Measurements from ENCODE around the gene HTRA3.

HTRA3 gene

GRCh38 chr4:8235686-8236085 is 33.9 kb upstream of the HTRA3 start:
- no peak for ATAC-seq
- TF ChIP-seq, protein P1, sequence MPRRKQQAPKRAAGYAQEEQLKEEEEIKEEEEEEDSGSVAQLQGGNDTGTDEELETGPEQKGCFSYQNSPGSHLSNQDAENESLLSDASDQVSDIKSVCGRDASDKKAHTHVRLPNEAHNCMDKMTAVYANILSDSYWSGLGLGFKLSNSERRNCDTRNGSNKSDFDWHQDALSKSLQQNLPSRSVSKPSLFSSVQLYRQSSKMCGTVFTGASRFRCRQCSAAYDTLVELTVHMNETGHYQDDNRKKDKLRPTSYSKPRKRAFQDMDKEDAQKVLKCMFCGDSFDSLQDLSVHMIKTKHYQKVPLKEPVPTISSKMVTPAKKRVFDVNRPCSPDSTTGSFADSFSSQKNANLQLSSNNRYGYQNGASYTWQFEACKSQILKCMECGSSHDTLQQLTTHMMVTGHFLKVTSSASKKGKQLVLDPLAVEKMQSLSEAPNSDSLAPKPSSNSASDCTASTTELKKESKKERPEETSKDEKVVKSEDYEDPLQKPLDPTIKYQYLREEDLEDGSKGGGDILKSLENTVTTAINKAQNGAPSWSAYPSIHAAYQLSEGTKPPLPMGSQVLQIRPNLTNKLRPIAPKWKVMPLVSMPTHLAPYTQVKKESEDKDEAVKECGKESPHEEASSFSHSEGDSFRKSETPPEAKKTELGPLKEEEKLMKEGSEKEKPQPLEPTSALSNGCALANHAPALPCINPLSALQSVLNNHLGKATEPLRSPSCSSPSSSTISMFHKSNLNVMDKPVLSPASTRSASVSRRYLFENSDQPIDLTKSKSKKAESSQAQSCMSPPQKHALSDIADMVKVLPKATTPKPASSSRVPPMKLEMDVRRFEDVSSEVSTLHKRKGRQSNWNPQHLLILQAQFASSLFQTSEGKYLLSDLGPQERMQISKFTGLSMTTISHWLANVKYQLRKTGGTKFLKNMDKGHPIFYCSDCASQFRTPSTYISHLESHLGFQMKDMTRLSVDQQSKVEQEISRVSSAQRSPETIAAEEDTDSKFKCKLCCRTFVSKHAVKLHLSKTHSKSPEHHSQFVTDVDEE (CRISPR knock-in tag; IDR thresholded peaks at IDR 0.05), result no peak
- no peak for TF ChIP-seq ZNF565 (CRISPR knock-in tag; conservative IDR thresholded peaks at IDR 0.05; ENCODE audit: low read depth)
- no peak for TF ChIP-seq ZC3H10 (CRISPR knock-in tag; IDR thresholded peaks at IDR 0.05)

- ATAC-seq, result no peak
- TF ChIP-seq, protein P1 (CRISPR knock-in tag; IDR thresholded peaks at IDR 0.05), result no peak
- no peak for TF ChIP-seq ARNTL (CRISPR knock-in tag; IDR thresholded peaks at IDR 0.05; ENCODE audit: borderline replicate concordance, low read depth)
- TF ChIP-seq OSR1 (CRISPR knock-in tag; IDR thresholded peaks at IDR 0.05), result no peak
- TF ChIP-seq ZFP30 (CRISPR knock-in tag; IDR thresholded peaks at IDR 0.05), result no peak
- TF ChIP-seq ZC3H10 (CRISPR knock-in tag; IDR thresholded peaks at IDR 0.05), result no peak
- TF ChIP-seq, protein P2, sequence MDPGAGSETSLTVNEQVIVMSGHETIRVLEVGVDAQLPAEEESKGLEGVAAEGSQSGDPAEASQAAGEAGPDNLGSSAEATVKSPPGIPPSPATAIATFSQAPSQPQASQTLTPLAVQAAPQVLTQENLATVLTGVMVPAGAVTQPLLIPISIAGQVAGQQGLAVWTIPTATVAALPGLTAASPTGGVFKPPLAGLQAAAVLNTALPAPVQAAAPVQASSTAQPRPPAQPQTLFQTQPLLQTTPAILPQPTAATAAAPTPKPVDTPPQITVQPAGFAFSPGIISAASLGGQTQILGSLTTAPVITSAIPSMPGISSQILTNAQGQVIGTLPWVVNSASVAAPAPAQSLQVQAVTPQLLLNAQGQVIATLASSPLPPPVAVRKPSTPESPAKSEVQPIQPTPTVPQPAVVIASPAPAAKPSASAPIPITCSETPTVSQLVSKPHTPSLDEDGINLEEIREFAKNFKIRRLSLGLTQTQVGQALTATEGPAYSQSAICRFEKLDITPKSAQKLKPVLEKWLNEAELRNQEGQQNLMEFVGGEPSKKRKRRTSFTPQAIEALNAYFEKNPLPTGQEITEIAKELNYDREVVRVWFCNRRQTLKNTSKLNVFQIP (CRISPR knock-in tag; IDR thresholded peaks at IDR 0.05; ENCODE audit: borderline replicate concordance, low read depth), result no peak
- TF ChIP-seq CSDC2 (CRISPR knock-in tag; IDR thresholded peaks at IDR 0.05), result no peak
- no peak for TF ChIP-seq CREB5 (CRISPR knock-in tag; IDR thresholded peaks at IDR 0.05; ENCODE audit: low read depth)
- TF ChIP-seq SNAI2 (CRISPR knock-in tag; IDR thresholded peaks at IDR 0.05), result no peak
- TF ChIP-seq GLIS3 (CRISPR knock-in tag; IDR thresholded peaks at IDR 0.05), result no peak
- TF ChIP-seq ISL1 (CRISPR knock-in tag; IDR thresholded peaks at IDR 0.05), result no peak
- TF ChIP-seq TOX (CRISPR knock-in tag; IDR thresholded peaks at IDR 0.05; ENCODE audit: borderline replicate concordance), result no peak
- no peak for TF ChIP-seq CSRNP3 (CRISPR knock-in tag; IDR thresholded peaks at IDR 0.05)
- no peak for TF ChIP-seq ZNF70 (CRISPR knock-in tag; IDR thresholded peaks at IDR 0.05)
- TF ChIP-seq ZNF565 (CRISPR knock-in tag; conservative IDR thresholded peaks at IDR 0.05; ENCODE audit: low read depth), result no peak
- no peak for TF ChIP-seq ESRRG (CRISPR knock-in tag; IDR thresholded peaks at IDR 0.05)
- TF ChIP-seq ZFP3 (CRISPR knock-in tag; IDR thresholded peaks at IDR 0.05), result no peak
- no peak for TF ChIP-seq RARB (CRISPR knock-in tag; IDR thresholded peaks at IDR 0.05)
- no peak for TF ChIP-seq BACH2 (CRISPR knock-in tag; IDR thresholded peaks at IDR 0.05; ENCODE audit: borderline replicate concordance)
Observed at GRCh38 chr4:8236106-8236919, 33.2 kb upstream of the HTRA3 start.

DNA sequence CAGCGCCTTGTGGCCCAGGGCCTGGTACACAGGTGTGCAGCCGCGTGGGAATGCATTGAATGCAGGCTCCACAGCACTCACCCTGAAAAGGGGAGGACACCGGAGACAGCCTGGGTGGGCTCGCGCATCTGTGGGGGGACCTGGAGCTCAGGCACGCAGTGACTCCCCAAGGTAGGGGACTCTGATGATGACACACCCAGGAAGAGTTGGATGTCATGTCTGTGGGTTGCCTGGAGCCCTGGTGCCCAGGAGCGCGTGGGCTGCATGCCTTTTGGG is 32.7 kb upstream of the HTRA3 start:
- no peak for ATAC-seq
- no peak for TF ChIP-seq ZC3H10 (CRISPR knock-in tag; IDR thresholded peaks at IDR 0.05)
- TF ChIP-seq ARNTL (CRISPR knock-in tag; IDR thresholded peaks at IDR 0.05; ENCODE audit: borderline replicate concordance, low read depth), result no peak
- TF ChIP-seq TCF4 (CRISPR knock-in tag; IDR thresholded peaks at IDR 0.05; ENCODE audit: borderline replicate concordance), result no peak
- no peak for TF ChIP-seq CREB5 (CRISPR knock-in tag; IDR thresholded peaks at IDR 0.05; ENCODE audit: low read depth)
- no peak for TF ChIP-seq ZFP30 (CRISPR knock-in tag; IDR thresholded peaks at IDR 0.05)
- no peak for TF ChIP-seq ESRRG (CRISPR knock-in tag; IDR thresholded peaks at IDR 0.05)
- TF ChIP-seq, protein P2 (CRISPR knock-in tag; IDR thresholded peaks at IDR 0.05; ENCODE audit: borderline replicate concordance, low read depth), result no peak
- no peak for TF ChIP-seq GLIS3 (CRISPR knock-in tag; IDR thresholded peaks at IDR 0.05)
- TF ChIP-seq, protein P1 (CRISPR knock-in tag; IDR thresholded peaks at IDR 0.05), result no peak

Measured in SK-N-SH treated with all-trans-retinoic acid at 6 μM for 48 hours (cell line).